IMR-90 (cell line): ENCODE results near the gene TRNT1. TPM values are rescaled to one million over a fixed set of nuclear protein-coding genes. Genes with fewer than 3 reads are reported as not detected.

Experiments used
- ATAC-seq: fragments of 200-7000 bp; cut with Tn5 transposase; 2 replicates; pipeline ENCODE4 v1.9.1; 2020; ENCODE audit warnings: low read depth, mild to moderate bottlenecking, moderate library complexity
- BruUV-seq: library from RNA; stranded (reverse); fragments of 400-500 nt; replicated peaks from 2 replicates; lab custom pipeline; 2021; lab: Mats Ljungman, UMichigan
- CTCF ChIA-PET: fragments of 300-600 bp; formaldehyde crosslinking; extraction: SDS; loops from one replicate; lab custom pipeline; 2021; ENCODE audit warnings: antibody characterized with exemption; lab: Yijun Ruan, JAX
- POLR2A ChIA-PET: fragments of 300-600 bp; sonication (Branson Sonifier 250); formaldehyde crosslinking; loops from one replicate; lab custom pipeline; 2022; ENCODE audit warnings: antibody characterized with exemption; ENCODE audit not compliant: unreplicated experiment; lab: Charles Lee
- DNase-seq: peaks from one replicate; pipeline ENCODE4 v3.0.0; 2013
- H2AFZ ChIP-seq: replicated peaks from 2 replicates; pipeline ENCODE3; 2013; ENCODE audit warnings: low read length, mild to moderate bottlenecking; ENCODE audit not compliant: poor library complexity
- H2AK5ac ChIP-seq: 2 replicates; pipeline ENCODE4 v1.6.1; 2013; ENCODE audit warnings: low read depth, low read length, inconsistent platforms
- H2AK9ac ChIP-seq: replicated peaks from 2 replicates; pipeline ENCODE3; 2013; ENCODE audit warnings: mild to moderate bottlenecking, low read depth, low read length, moderate library complexity; ENCODE audit not compliant: poor library complexity
- H2BK120ac ChIP-seq: 2 replicates; pipeline ENCODE4 v1.6.1; 2013; ENCODE audit warnings: low read depth, low read length, inconsistent platforms
- H2BK15ac ChIP-seq: 3 replicates; pipeline ENCODE4 v1.6.1; 2013; ENCODE audit warnings: low read depth, low read length, inconsistent platforms
- H2BK20ac ChIP-seq: 2 replicates; pipeline ENCODE4 v1.6.1; 2013; ENCODE audit warnings: low read depth, mild to moderate bottlenecking, inconsistent platforms, low read length, moderate library complexity
- H2BK5ac ChIP-seq: 2 replicates; pipeline ENCODE4 v1.6.1; 2013; ENCODE audit warnings: mild to moderate bottlenecking, low read depth, low read length, inconsistent platforms; ENCODE audit not compliant: poor library complexity, severe bottlenecking
- H3K14ac ChIP-seq: replicated peaks from 2 replicates; pipeline ENCODE4 v1.6.1; 2013; ENCODE audit warnings: low read depth, low read length, inconsistent platforms
- H3K18ac ChIP-seq: 2 replicates; pipeline ENCODE4 v1.6.1; 2013; ENCODE audit warnings: low read depth, low read length, control low read depth
- H3K23ac ChIP-seq: 2 replicates; pipeline ENCODE4 v1.6.1; 2013; ENCODE audit warnings: low read depth, low read length, inconsistent platforms
- H3K27ac ChIP-seq: 2 replicates; pipeline ENCODE4 v1.5.1; 2013; ENCODE audit warnings: mild to moderate bottlenecking, control low read depth, low read length; ENCODE audit not compliant: insufficient read depth
- H3K27me3 ChIP-seq: 2 replicates; pipeline ENCODE4 v1.6.1; 2013; ENCODE audit warnings: low read length; ENCODE audit not compliant: control insufficient read depth, insufficient read depth
- H3K36me3 ChIP-seq: 2 replicates; pipeline ENCODE4 v1.6.1; 2013; ENCODE audit warnings: low read length, mixed read lengths; ENCODE audit not compliant: control insufficient read depth, insufficient read depth
- H3K4ac ChIP-seq: 2 replicates; pipeline ENCODE4 v1.6.1; 2013; ENCODE audit warnings: low read depth, low read length, inconsistent platforms
- H3K4me1 ChIP-seq: 2 replicates; pipeline ENCODE4 v1.6.1; 2013; ENCODE audit warnings: low read length, mixed read lengths; ENCODE audit not compliant: control insufficient read depth, insufficient read depth
- H3K4me2 ChIP-seq: 2 replicates; pipeline ENCODE4 v1.6.1; 2013; ENCODE audit warnings: low read depth, mild to moderate bottlenecking, control low read depth, low read length, moderate library complexity
- H3K4me3 ChIP-seq: 2 replicates; pipeline ENCODE4 v1.5.1; 2013; ENCODE audit warnings: low read depth, mild to moderate bottlenecking, control low read depth, low read length, moderate library complexity; ENCODE audit not compliant: insufficient read depth
- H3K56ac ChIP-seq: 2 replicates; pipeline ENCODE4 v1.6.1; 2013; ENCODE audit warnings: low read length, inconsistent platforms; ENCODE audit not compliant: insufficient read depth; ENCODE audit errors: extremely low read depth
- H3K79me1 ChIP-seq, 2 experiments: 2 replicates each; pipeline ENCODE4 v1.6.1; 2013; ENCODE audit warnings: low read length in 2 of 2, inconsistent platforms in 1 of 2, low read depth in 1 of 2
- H3K9ac ChIP-seq: 2 replicates; pipeline ENCODE4 v1.6.1; 2013; ENCODE audit warnings: low read depth, low read length, control low read depth
- H3K9me1 ChIP-seq: 2 replicates; pipeline ENCODE4 v1.6.1; 2013; ENCODE audit warnings: low read length, inconsistent platforms; ENCODE audit not compliant: insufficient read depth
- H3K9me3 ChIP-seq: 2 replicates; pipeline ENCODE4 v1.6.1; 2013; ENCODE audit warnings: low read length; ENCODE audit not compliant: control insufficient read depth, insufficient read depth
- H4K20me1 ChIP-seq: 2 replicates; pipeline ENCODE4 v1.6.1; 2013; ENCODE audit warnings: low read length, inconsistent platforms; ENCODE audit not compliant: insufficient read depth
- H4K5ac ChIP-seq: 2 replicates; pipeline ENCODE4 v1.6.1; 2013; ENCODE audit warnings: mild to moderate bottlenecking, low read depth, low read length, control low read depth
- H4K8ac ChIP-seq, 2 experiments: 2 replicates each; pipeline ENCODE4 v1.6.1; 2013; ENCODE audit warnings: low read depth in 2 of 2, low read length in 2 of 2, control low read depth in 1 of 2, inconsistent platforms in 1 of 2
- H4K91ac ChIP-seq: 2 replicates; pipeline ENCODE4 v1.6.1; 2013; ENCODE audit warnings: low read depth, low read length, inconsistent platforms; ENCODE audit not compliant: insufficient read depth
- CHD1 ChIP-seq: IDR thresholded peaks from 2 replicates; pipeline ENCODE4 v1.6.1; 2012; ENCODE audit warnings: low read depth, low read length, improper control_type of control experiment
- FOS ChIP-seq: fragments of 150-350 bp; IDR thresholded peaks from 2 replicates; pipeline ENCODE4 v1.6.1; 2016; ENCODE audit warnings: low read depth, low read length
- WGBS, 2 experiments: methylation state at CpG; one replicate each; pipeline versions ENCODE4 v1.1.5 to v1.1.7; 2013; ENCODE audit warnings: missing lambda C conversion rate in 2 of 2; ENCODE audit not compliant: insufficient read length in 1 of 2; ENCODE audit errors: extremely low coverage in 2 of 2; 5-methylcytosine and 5-hydroxymethylcytosine counted together
- dilution Hi-C: fragments of 300-500 bp; cut with HindIII; formaldehyde crosslinking; loops from one replicate; pipeline ENCODE4 v1.14.3; 2018; ENCODE audit warnings: low sequenced_read_pairs; ENCODE audit not compliant: unreplicated experiment
- in situ Hi-C: fragments of 300-500 bp; cut with MboI; formaldehyde crosslinking; loops from 3 replicates; pipeline ENCODE4 v1.14.3; 2019; ENCODE audit warnings: low sequenced_read_pairs, inconsistent platforms, mixed read lengths
- intact Hi-C: fragments of 100-400 bp; cut with micrococcal nuclease; formaldehyde crosslinking; loops from 2 replicates; pipeline ENCODE4 v1.10.0; 2022
- polyA plus RNA-seq, 3 experiments: library from polyadenylated mRNA; depleted of rRNA; stranded (reverse); fragments of >200 nt; gene quantifications; 2 replicates each; pipeline ENCODE4 v1.2.3, GENCODE V29; 2012; ENCODE audit warnings: low replicate concordance in 1 of 3
- total RNA-seq: library from RNA; depleted of rRNA; stranded (reverse); fragments of >200 nt; gene quantifications from 2 replicates; pipeline ENCODE4 v1.2.3, GENCODE V29; 2012

The TRNT1 gene
- total and polyA plus RNA-seq, 2 of the 4 experiments (the other 2 are of a cell fraction), result 11.8 to 12.3 TPM

DNA sequence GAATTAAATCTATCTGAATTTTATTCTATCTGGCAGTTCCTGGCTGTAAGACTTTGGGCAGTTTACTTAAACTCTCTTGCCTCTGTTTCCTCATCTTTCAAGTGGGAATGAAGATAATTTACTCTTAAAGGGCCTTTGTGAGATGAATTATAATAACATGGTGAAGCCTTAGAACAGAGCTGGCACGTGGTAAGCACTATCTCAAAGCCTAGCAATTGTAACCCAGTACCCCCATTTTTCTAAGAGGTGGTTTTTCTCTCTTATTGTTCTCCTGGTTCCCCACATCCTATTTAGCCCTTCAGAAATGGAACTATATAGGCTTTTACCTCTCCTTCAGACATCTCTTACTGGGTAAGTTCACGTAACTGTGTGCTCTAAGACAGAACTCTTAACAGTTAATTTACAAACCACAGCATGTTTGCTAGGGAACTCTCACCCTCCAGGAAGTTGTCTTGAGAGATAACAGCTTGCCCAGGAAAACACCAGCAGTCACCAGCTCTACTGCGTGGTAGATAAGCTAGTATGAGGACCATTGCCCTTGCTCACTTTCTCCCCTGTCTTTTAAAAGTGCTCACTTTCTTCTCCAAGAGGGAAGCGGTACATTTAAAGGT lies 65.0 kb downstream of the TRNT1 start:
- Histone ChIP-seq H3K9me1 (no peaks in the 10 kb centered on the region), H3K4me1 (no peaks in the 10 kb centered on the region), H3K27me3 (no peaks in the 10 kb centered on the region), H2BK15ac (no peak overlapping the region), H3K56ac (no peak overlapping the region), H4K8ac (no peak overlapping the region), H3K4ac (no peak overlapping the region), H3K14ac (no peak overlapping the region), H2AFZ (no peak overlapping the region), H3K79me1 (no peaks in the 10 kb centered on the region), H3K9ac (no peak overlapping the region), H3K9me3 (no peaks in the 10 kb centered on the region), H2BK120ac (no peak overlapping the region), H3K18ac (no peak overlapping the region), H3K4me3 (no peak overlapping the region), H4K20me1 (no peaks in the 10 kb centered on the region), H2BK20ac (no peak overlapping the region), H2AK5ac (no peak overlapping the region), H3K27ac (no peak overlapping the region), H2AK9ac (no peak overlapping the region), H4K91ac (no peak overlapping the region), H3K36me3 (no peaks in the 10 kb centered on the region), H3K23ac (no peak overlapping the region), H4K5ac (no peak overlapping the region), H3K4me2 (no peak overlapping the region), H2BK5ac (no peak overlapping the region)
- TF ChIP-seq CHD1 (no peak), FOS (no peak)
- CTCF ChIA-PET, result interaction anchor here (1.1 kb wide), 1 partner anchor 16 kb away, joined by 3 read pairs; no protein-coding TSS in a partner anchor
- no peak for DNase-seq
- POLR2A ChIA-PET, result no interaction called here
- intact Hi-C loops, result no loop called here
- in situ Hi-C loops, result no loop called here
- WGBS, 2 experiments, result 33% methylated on average over 1 of the region's 4 CpGs; no CpG with 5 or more reads in 1 of the 2 experiments
- ATAC-seq, result no peak
- no TSS peak for BruUV-seq
- dilution Hi-C loops, result no loop called here
